ENCODE measurements around the gene MUSTN1.

GRCh38 chr3:52819936-52820335 lies 14.9 kb downstream of the MUSTN1 start:
- TF ChIP-seq, protein P1, sequence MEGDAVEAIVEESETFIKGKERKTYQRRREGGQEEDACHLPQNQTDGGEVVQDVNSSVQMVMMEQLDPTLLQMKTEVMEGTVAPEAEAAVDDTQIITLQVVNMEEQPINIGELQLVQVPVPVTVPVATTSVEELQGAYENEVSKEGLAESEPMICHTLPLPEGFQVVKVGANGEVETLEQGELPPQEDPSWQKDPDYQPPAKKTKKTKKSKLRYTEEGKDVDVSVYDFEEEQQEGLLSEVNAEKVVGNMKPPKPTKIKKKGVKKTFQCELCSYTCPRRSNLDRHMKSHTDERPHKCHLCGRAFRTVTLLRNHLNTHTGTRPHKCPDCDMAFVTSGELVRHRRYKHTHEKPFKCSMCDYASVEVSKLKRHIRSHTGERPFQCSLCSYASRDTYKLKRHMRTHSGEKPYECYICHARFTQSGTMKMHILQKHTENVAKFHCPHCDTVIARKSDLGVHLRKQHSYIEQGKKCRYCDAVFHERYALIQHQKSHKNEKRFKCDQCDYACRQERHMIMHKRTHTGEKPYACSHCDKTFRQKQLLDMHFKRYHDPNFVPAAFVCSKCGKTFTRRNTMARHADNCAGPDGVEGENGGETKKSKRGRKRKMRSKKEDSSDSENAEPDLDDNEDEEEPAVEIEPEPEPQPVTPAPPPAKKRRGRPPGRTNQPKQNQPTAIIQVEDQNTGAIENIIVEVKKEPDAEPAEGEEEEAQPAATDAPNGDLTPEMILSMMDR (IDR thresholded peaks at IDR 0.05; ENCODE audit: low read length): no peak
- no peak for TF ChIP-seq EZH2 (IDR thresholded peaks at IDR 0.05; ENCODE audit: borderline replicate concordance, low read length)
